ENCODE data around the gene ADAMTS13.
"Not testable (repeated sequence)": the region's sequence is repeated elsewhere in the genome, so short reads cannot be mapped to it uniquely, and the experiment has no call there.

The ADAMTS13 gene

GRCh38 chr9:133443248-133443647, 21.1 kb downstream of the ADAMTS13 start:
- H3K9ac ChIP-seq (ENCODE audit: low read length), result no peak overlapping the region
- H3K27me3 ChIP-seq (replicated peaks; ENCODE audit: control insufficient read depth, insufficient read depth, low read length), result no peaks in the 10 kb centered on the region
- H3K36me3 ChIP-seq (ENCODE audit: control insufficient read depth, insufficient read depth, low read length, severe bottlenecking), result no peaks in the 10 kb centered on the region
- no peaks in the 10 kb centered on the region for H3K9me3 ChIP-seq (ENCODE audit: control insufficient read depth, low read length)
- H3K4me1 ChIP-seq (ENCODE audit: control insufficient read depth, insufficient read depth, low read length), result no peaks in the 10 kb centered on the region
- no peak for DNase-seq (ENCODE audit: low read depth)
- H3K4me3 ChIP-seq (ENCODE audit: low read length), result no peak overlapping the region

GRCh38 chr9:133443982-133444381, 21.8 kb downstream of the ADAMTS13 start:
- Histone ChIP-seq H3K27me3 (replicated peaks; ENCODE audit: control insufficient read depth, insufficient read depth, low read length) (no peaks in the 10 kb centered on the region), H3K9me3 (ENCODE audit: control insufficient read depth, low read length) (no peaks in the 10 kb centered on the region), H3K4me3 (ENCODE audit: low read length) (no peak overlapping the region), H3K9ac (ENCODE audit: low read length) (no peak overlapping the region), H3K36me3 (ENCODE audit: control insufficient read depth, insufficient read depth, low read length, severe bottlenecking) (no peaks in the 10 kb centered on the region), H3K4me1 (ENCODE audit: control insufficient read depth, insufficient read depth, low read length) (no peaks in the 10 kb centered on the region)
- DNase-seq (ENCODE audit: low read depth), result no peak

GRCh38 chr9:133445293-133445969, 23.3 kb downstream of the ADAMTS13 start:
- DNase-seq (ENCODE audit: low read depth), result no peak
- Histone ChIP-seq H3K4me1 (ENCODE audit: control insufficient read depth, insufficient read depth, low read length) (no peaks in the 10 kb centered on the region), H3K27me3 (replicated peaks; ENCODE audit: control insufficient read depth, insufficient read depth, low read length) (no peaks in the 10 kb centered on the region), H3K4me3 (ENCODE audit: low read length) (no peak overlapping the region), H3K9ac (ENCODE audit: low read length) (no peak overlapping the region), H3K9me3 (ENCODE audit: control insufficient read depth, low read length) (no peaks in the 10 kb centered on the region), H3K36me3 (ENCODE audit: control insufficient read depth, insufficient read depth, low read length, severe bottlenecking) (no peaks in the 10 kb centered on the region)

GRCh38 chr9:133448487-133448972, 26.4 kb downstream of the ADAMTS13 start:
- Histone ChIP-seq H3K9me3 (ENCODE audit: control insufficient read depth, low read length) (no peaks in the 10 kb centered on the region), H3K27me3 (replicated peaks; ENCODE audit: control insufficient read depth, insufficient read depth, low read length) (no peaks in the 10 kb centered on the region), H3K9ac (ENCODE audit: low read length) (no peak overlapping the region), H3K4me3 (ENCODE audit: low read length) (no peak overlapping the region), H3K36me3 (ENCODE audit: control insufficient read depth, insufficient read depth, low read length, severe bottlenecking) (no peaks in the 10 kb centered on the region), H3K4me1 (ENCODE audit: control insufficient read depth, insufficient read depth, low read length) (no peaks in the 10 kb centered on the region)
- no peak for DNase-seq (ENCODE audit: low read depth)

GRCh38 chr9:133449760-133450159, 27.6 kb downstream of the ADAMTS13 start:
- H3K36me3 ChIP-seq (ENCODE audit: control insufficient read depth, insufficient read depth, low read length, severe bottlenecking), result no peaks in the 10 kb centered on the region
- peaks cover 4% of the 10 kb centered on the region for H3K27me3 ChIP-seq (replicated peaks; ENCODE audit: control insufficient read depth, insufficient read depth, low read length)
- H3K9me3 ChIP-seq (ENCODE audit: control insufficient read depth, low read length), result no peaks in the 10 kb centered on the region
- H3K9ac ChIP-seq (ENCODE audit: low read length), result no peak overlapping the region
- H3K4me1 ChIP-seq (ENCODE audit: control insufficient read depth, insufficient read depth, low read length), result no peaks in the 10 kb centered on the region
- H3K4me3 ChIP-seq (ENCODE audit: low read length), result no peak overlapping the region
- no peak for DNase-seq (ENCODE audit: low read depth)

GRCh38 chr9:133451865-133452264, 29.7 kb downstream of the ADAMTS13 start:
- not testable (repeated sequence) for H3K36me3 ChIP-seq (ENCODE audit: control insufficient read depth, insufficient read depth, low read length, severe bottlenecking); H3K4me1 ChIP-seq (ENCODE audit: control insufficient read depth, insufficient read depth, low read length); DNase-seq (ENCODE audit: low read depth); H3K9me3 ChIP-seq (ENCODE audit: control insufficient read depth, low read length); H3K27me3 ChIP-seq (replicated peaks; ENCODE audit: control insufficient read depth, insufficient read depth, low read length); H3K9ac ChIP-seq (ENCODE audit: low read length); H3K4me3 ChIP-seq (ENCODE audit: low read length)

GRCh38 chr9:133452562-133452961, 30.4 kb downstream of the ADAMTS13 start:
- H3K4me1 ChIP-seq (ENCODE audit: control insufficient read depth, insufficient read depth, low read length), result no peaks in the 10 kb centered on the region
- H3K36me3 ChIP-seq (ENCODE audit: control insufficient read depth, insufficient read depth, low read length, severe bottlenecking), result no peaks in the 10 kb centered on the region
- no peak overlapping the region for H3K4me3 ChIP-seq (ENCODE audit: low read length)
- H3K9me3 ChIP-seq (ENCODE audit: control insufficient read depth, low read length), result no peaks in the 10 kb centered on the region
- peaks cover 4% of the 10 kb centered on the region for H3K27me3 ChIP-seq (replicated peaks; ENCODE audit: control insufficient read depth, insufficient read depth, low read length)
- DNase-seq (ENCODE audit: low read depth), result no peak
- no peak overlapping the region for H3K9ac ChIP-seq (ENCODE audit: low read length)

GRCh38 chr9:133453651-133454050, 31.5 kb downstream of the ADAMTS13 start:
- no peak for DNase-seq (ENCODE audit: low read depth)
- H3K4me1 ChIP-seq (ENCODE audit: control insufficient read depth, insufficient read depth, low read length), result no peaks in the 10 kb centered on the region
- H3K9me3 ChIP-seq (ENCODE audit: control insufficient read depth, low read length), result no peaks in the 10 kb centered on the region
- H3K36me3 ChIP-seq (ENCODE audit: control insufficient read depth, insufficient read depth, low read length, severe bottlenecking), result no peaks in the 10 kb centered on the region
- H3K4me3 ChIP-seq (ENCODE audit: low read length), result no peak overlapping the region
- H3K27me3 ChIP-seq (replicated peaks; ENCODE audit: control insufficient read depth, insufficient read depth, low read length), result peaks cover 4% of the 10 kb centered on the region
- no peak overlapping the region for H3K9ac ChIP-seq (ENCODE audit: low read length)

GRCh38 chr9:133454325-133454724, 32.2 kb downstream of the ADAMTS13 start:
- Histone ChIP-seq H3K27me3 (replicated peaks; ENCODE audit: control insufficient read depth, insufficient read depth, low read length) (peaks cover 4% of the 10 kb centered on the region), H3K4me1 (ENCODE audit: control insufficient read depth, insufficient read depth, low read length) (peaks cover 5% of the 10 kb centered on the region), H3K36me3 (ENCODE audit: control insufficient read depth, insufficient read depth, low read length, severe bottlenecking) (no peaks in the 10 kb centered on the region), H3K4me3 (ENCODE audit: low read length) (no peak overlapping the region), H3K9me3 (ENCODE audit: control insufficient read depth, low read length) (no peaks in the 10 kb centered on the region), H3K9ac (ENCODE audit: low read length) (no peak overlapping the region)
- no peak for DNase-seq (ENCODE audit: low read depth)

- Histone ChIP-seq H3K9me3 (ENCODE audit: control insufficient read depth, low read length) (no peaks in the 10 kb centered on the region), H3K4me3 (ENCODE audit: low read length) (no peak overlapping the region), H3K4me1 (ENCODE audit: control insufficient read depth, insufficient read depth, low read length) (peaks cover 5% of the 10 kb centered on the region), H3K36me3 (ENCODE audit: control insufficient read depth, insufficient read depth, low read length, severe bottlenecking) (no peaks in the 10 kb centered on the region), H3K27me3 (replicated peaks; ENCODE audit: control insufficient read depth, insufficient read depth, low read length) (peaks cover 4% of the 10 kb centered on the region), H3K9ac (ENCODE audit: low read length) (no peak overlapping the region)
- DNase-seq (ENCODE audit: low read depth), result no peak
Observed at GRCh38 chr9:133454943-133455673, 32.9 kb downstream of the ADAMTS13 start.

GRCh38 chr9:133455936-133456335, 33.8 kb downstream of the ADAMTS13 start:
- Histone ChIP-seq H3K4me1 (ENCODE audit: control insufficient read depth, insufficient read depth, low read length) (peaks cover 10% of the 10 kb centered on the region), H3K36me3 (ENCODE audit: control insufficient read depth, insufficient read depth, low read length, severe bottlenecking) (no peaks in the 10 kb centered on the region), H3K27me3 (replicated peaks; ENCODE audit: control insufficient read depth, insufficient read depth, low read length) (peaks cover 4% of the 10 kb centered on the region), H3K9ac (ENCODE audit: low read length) (no peak overlapping the region), H3K4me3 (ENCODE audit: low read length) (no peak overlapping the region), H3K9me3 (ENCODE audit: control insufficient read depth, low read length) (no peaks in the 10 kb centered on the region)
- no peak for DNase-seq (ENCODE audit: low read depth)
